ENCODE data around the gene TSFM. TPM values are rescaled to one million over a fixed set of nuclear protein-coding genes. Genes with fewer than 3 reads are reported as not detected.
A peak's percentile ranks its signal among the peaks of the same experiment; 100 is the strongest.

TSFM gene
- total RNA-seq, 4 donors from 2014 or later = 19.6 to 35.4 (median 29.1) TPM

GRCh38 chr12:57836442-57837375 is 54.1 kb downstream of the TSFM start:
- Histone ChIP-seq H3K4me3 (peak overlapping the region; percentile 30), H3K4me1 (peaks cover 100% of the 10 kb centered on the region)
- 7% methylated on average over 13 of the region's 13 CpGs for WGBS

GRCh38 chr12:57837864-57838562 is 55.4 kb downstream of the TSFM start:
- peaks cover 100% of the 10 kb centered on the region for H3K4me1 ChIP-seq
- H3K36me3 ChIP-seq = no peaks in the 10 kb centered on the region
- H3K27me3 ChIP-seq = no peaks in the 10 kb centered on the region
- peak overlapping the region; percentile 30 for H3K4me3 ChIP-seq
- no peaks in the 10 kb centered on the region for H3K9me3 ChIP-seq
- no peak for DNase-seq (ENCODE audit: low spot score in 2 of 2)
- WGBS = 9% methylated on average over 5 of the region's 5 CpGs
- no peak for TF ChIP-seq POLR2AphosphoS5 (IDR thresholded peaks at IDR 0.05)
- TF ChIP-seq CTCF (IDR thresholded peaks at IDR 0.05) = no peak
- TF ChIP-seq EP300 (IDR thresholded peaks at IDR 0.05) = no peak
- TF ChIP-seq POLR2A (IDR thresholded peaks at IDR 0.05) = no peak
- peak overlapping the region; percentile 26 for H3K27ac ChIP-seq

More at GRCh38 chr12:57836442-57837375, 54.1 kb downstream of the TSFM start:
- DNase-seq (ENCODE audit: low spot score in 2 of 2) = no peak
- Histone ChIP-seq H3K36me3 (no peaks in the 10 kb centered on the region), H3K9me3 (no peaks in the 10 kb centered on the region), H3K27me3 (no peaks in the 10 kb centered on the region), H3K27ac (peak overlapping the region; percentile 56)
- TF ChIP-seq POLR2A (IDR thresholded peaks at IDR 0.05) (no peak), CTCF (IDR thresholded peaks at IDR 0.05) (no peak), POLR2AphosphoS5 (IDR thresholded peaks at IDR 0.05) (no peak), EP300 (IDR thresholded peaks at IDR 0.05) (no peak)

- H3K4me1 ChIP-seq = peaks cover 100% of the 10 kb centered on the region
- no peak for TF ChIP-seq EP300 (IDR thresholded peaks at IDR 0.05)
- TF ChIP-seq POLR2AphosphoS5 (IDR thresholded peaks at IDR 0.05) = no peak
- TF ChIP-seq POLR2A (IDR thresholded peaks at IDR 0.05) = no peak
- no peaks in the 10 kb centered on the region for H3K9me3 ChIP-seq
- H3K27me3 ChIP-seq = no peaks in the 10 kb centered on the region
- H3K4me3 ChIP-seq = peak overlapping the region; percentile 1
- no peak for DNase-seq (ENCODE audit: low spot score in 2 of 2)
- H3K27ac ChIP-seq = peak overlapping the region; percentile 26
- 37% methylated on average over 8 of the region's 8 CpGs for WGBS
- H3K36me3 ChIP-seq = no peaks in the 10 kb centered on the region
Measured at GRCh38 chr12:57838594-57839302, 56.2 kb downstream of the TSFM start.

- DNase-seq (ENCODE audit: low spot score in 2 of 2) = no peak
- H3K4me1 ChIP-seq = peaks cover 97% of the 10 kb centered on the region
- H3K36me3 ChIP-seq = no peaks in the 10 kb centered on the region
- H3K27me3 ChIP-seq = no peaks in the 10 kb centered on the region
- H3K27ac ChIP-seq = peak overlapping the region; percentile 27
- no peaks in the 10 kb centered on the region for H3K9me3 ChIP-seq
- H3K4me3 ChIP-seq = no peak overlapping the region
- TF ChIP-seq POLR2AphosphoS5 (IDR thresholded peaks at IDR 0.05) (no peak), CTCF (IDR thresholded peaks at IDR 0.05) (no peak), EP300 (IDR thresholded peaks at IDR 0.05) (no peak), POLR2A (IDR thresholded peaks at IDR 0.05) (no peak)
- WGBS = 54% methylated on average over 3 of the region's 5 CpGs
Measured at GRCh38 chr12:57839996-57840395, 57.4 kb downstream of the TSFM start.

GRCh38 chr12:57840726-57841125 is 58.1 kb downstream of the TSFM start:
- H3K9me3 ChIP-seq = no peaks in the 10 kb centered on the region
- 20% methylated on average over 3 of the region's 3 CpGs for WGBS
- TF ChIP-seq EP300 (IDR thresholded peaks at IDR 0.05) (no peak), POLR2AphosphoS5 (IDR thresholded peaks at IDR 0.05) (no peak), POLR2A (IDR thresholded peaks at IDR 0.05) (no peak), CTCF (IDR thresholded peaks at IDR 0.05) (no peak)
- no peak overlapping the region for H3K27ac ChIP-seq
- no peak overlapping the region for H3K4me3 ChIP-seq
- DNase-seq (ENCODE audit: low spot score in 2 of 2) = no peak
- H3K27me3 ChIP-seq = no peaks in the 10 kb centered on the region
- H3K36me3 ChIP-seq = no peaks in the 10 kb centered on the region
- H3K4me1 ChIP-seq = peaks cover 90% of the 10 kb centered on the region

Measured in suprapubic skin (tissue), 4 donors.